CD4-positive, CD25-positive, alpha-beta regulatory T cell (primary cell): ENCODE data around the gene ACCSL. TPM values are rescaled to one million over a fixed set of nuclear protein-coding genes. Genes with fewer than 3 reads are reported as not detected.

Source experiments
- ATAC-seq, 2 donors: fragments of 150-1000 bp; cut with Tn5 transposase; one replicate each; pipeline ENCODE4 v1.10.0; 2021; ENCODE audit warnings: low read depth in 2 of 2, moderate number of reproducible peaks in 2 of 2, moderate library complexity in 1 of 2
- DNase-seq, 3 donors: peaks; one replicate each; pipeline versions ENCODE4 v3.0.0 to v3.0.0-alpha.2; 2012 to 2022; ENCODE audit warnings: mixed read lengths in 1 of 3
- H3K27ac ChIP-seq: one replicate; pipeline ENCODE4 v1.7.0; 2013; ENCODE audit warnings: mild to moderate bottlenecking, low read length; ENCODE audit not compliant: insufficient read depth, poor library complexity, severe bottlenecking
- H3K27me3 ChIP-seq: one replicate; pipeline ENCODE4 v1.7.0; 2013; ENCODE audit warnings: low read length; ENCODE audit not compliant: control insufficient read depth, insufficient read depth
- H3K36me3 ChIP-seq: one replicate; pipeline ENCODE4 v1.7.0; 2013; ENCODE audit warnings: mild to moderate bottlenecking, low read length, moderate library complexity; ENCODE audit not compliant: control insufficient read depth, insufficient read depth
- H3K4me1 ChIP-seq: 2 replicates; pipeline ENCODE4 v1.7.0; 2013; ENCODE audit warnings: mild to moderate bottlenecking, low read length; ENCODE audit not compliant: insufficient read depth, control insufficient read depth, poor library complexity, severe bottlenecking
- H3K4me3 ChIP-seq: one replicate; pipeline ENCODE4 v1.7.0; 2013; ENCODE audit warnings: low read depth, mild to moderate bottlenecking, low read length, moderate library complexity
- H3K9me3 ChIP-seq, 2 experiments: 1 replicate in 1 of 2; 2 replicates in 1 of 2; pipeline ENCODE4 v1.7.0; 2013; ENCODE audit warnings: low read length in 2 of 2, mild to moderate bottlenecking in 1 of 2, moderate library complexity in 1 of 2; ENCODE audit not compliant: control insufficient read depth in 2 of 2
- H3K27ac Mint-ChIP-seq, 3 donors: one replicate each; pipeline ENCODE4 v1.8.0; 2020 to 2022; ENCODE audit warnings: mild to moderate bottlenecking in 3 of 3, mixed read lengths in 3 of 3, moderate library complexity in 2 of 3
- H3K27me3 Mint-ChIP-seq: one replicate; pipeline ENCODE4 v1.8.0; 2022; ENCODE audit warnings: mild to moderate bottlenecking, mixed read lengths
- H3K36me3 Mint-ChIP-seq: one replicate; pipeline ENCODE4 v1.8.0; 2020; ENCODE audit warnings: mixed read lengths
- H3K4me1 Mint-ChIP-seq, 4 donors: one replicate each; pipeline ENCODE4 v1.8.0; 2020 to 2022; ENCODE audit warnings: mixed read lengths in 4 of 4, mild to moderate bottlenecking in 1 of 4
- H3K4me3 Mint-ChIP-seq, 4 donors: one replicate each; pipeline ENCODE4 v1.8.0; 2020 to 2022; ENCODE audit warnings: mild to moderate bottlenecking in 4 of 4, mixed read lengths in 4 of 4, moderate library complexity in 3 of 4
- H3K9me3 Mint-ChIP-seq, 7 donors: one replicate each; pipeline ENCODE4 v1.8.0; 2020 to 2022; ENCODE audit warnings: mixed read lengths in 7 of 7, mild to moderate bottlenecking in 3 of 7, moderate library complexity in 2 of 7
- polyA plus RNA-seq, 4 donors: library from polyadenylated mRNA; unstranded; fragments of 300-500 nt; fragmentation: Illumina TruSeq; gene quantifications; one replicate each; pipeline ENCODE4 v1.2.3, GENCODE V29; 2021
- total RNA-seq: library from RNA; stranded (reverse); gene quantifications from one replicate; pipeline ENCODE4 v1.2.3, GENCODE V29; 2022

The ACCSL gene
- total and polyA plus RNA-seq, 5 donors from 2014 or later: not detected

GRCh38 chr11:44090539-44090938 lies 42.8 kb downstream of the ACCSL start:
- peaks cover 16% of the 10 kb centered on the region for H3K27me3 Mint-ChIP-seq
- peaks cover 9% of the 10 kb centered on the region for H3K36me3 Mint-ChIP-seq
- no peak for DNase-seq
- Histone ChIP-seq H3K4me3 (no peak overlapping the region), H3K27me3 (no peaks in the 10 kb centered on the region), H3K9me3 (no peaks in the 10 kb centered on the region), H3K27ac (no peak overlapping the region), H3K36me3 (no peaks in the 10 kb centered on the region), H3K4me1 (peaks cover 12% of the 10 kb centered on the region)
- no peak overlapping the region for H3K27ac Mint-ChIP-seq
- peaks cover 8 to 26% (median 13%) of the 10 kb centered on the region in 4 donors for H3K4me1 Mint-ChIP-seq
- peaks cover 0 to 3% (median 0%) of the 10 kb centered on the region in 7 donors for H3K9me3 Mint-ChIP-seq
- no peak overlapping the region for H3K4me3 Mint-ChIP-seq
- no peak for ATAC-seq

DNA sequence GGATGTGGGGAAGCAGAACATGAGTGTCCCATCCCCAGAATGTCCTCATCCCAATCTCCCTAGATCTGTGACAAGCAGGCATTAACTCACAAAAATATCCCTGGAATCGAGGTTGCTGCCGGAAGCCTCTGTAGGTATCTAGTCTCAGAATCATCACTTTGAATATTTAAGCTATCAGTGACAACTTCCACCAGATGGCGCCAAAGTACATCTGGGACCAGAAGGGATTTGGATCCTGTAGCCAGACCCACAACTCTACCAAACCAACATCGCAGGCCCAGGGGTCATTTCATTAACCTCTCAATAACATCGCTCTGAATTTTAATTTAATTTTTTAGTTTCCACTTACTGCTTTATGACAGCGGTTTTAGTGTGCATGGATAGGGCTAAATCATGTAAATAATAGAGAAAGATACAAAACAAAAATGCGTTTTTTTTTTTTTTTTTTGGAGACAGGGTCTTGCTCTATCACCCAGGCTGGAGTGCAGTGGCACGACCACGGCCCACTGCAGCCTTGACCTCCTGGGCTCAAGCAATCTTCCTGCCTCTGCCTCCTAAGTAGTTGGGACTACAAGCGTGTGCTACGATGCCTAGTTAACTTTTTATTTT lies 46.6 kb downstream of the ACCSL start:
- Histone ChIP-seq H3K27me3 (no peaks in the 10 kb centered on the region), H3K27ac (no peak overlapping the region), H3K4me3 (no peak overlapping the region), H3K9me3 (no peaks in the 10 kb centered on the region), H3K4me1 (peaks cover 23% of the 10 kb centered on the region), H3K36me3 (no peaks in the 10 kb centered on the region)
- H3K4me1 Mint-ChIP-seq: peaks cover 20 to 37% (median 28%) of the 10 kb centered on the region in 4 donors
- H3K4me3 Mint-ChIP-seq: peak overlapping the region; percentile 79 to 90 (median 85)
- DNase-seq (peak; percentile 68 to 84 (median 74)), ATAC-seq (peak; percentile 36 to 41)
- peak overlapping the region in 1 of 3 donors; percentile 81 for H3K27ac Mint-ChIP-seq
- H3K9me3 Mint-ChIP-seq: no peaks in the 10 kb centered on the region
- H3K36me3 Mint-ChIP-seq: peaks cover under 1% of the 10 kb centered on the region
- H3K27me3 Mint-ChIP-seq: peaks cover 16% of the 10 kb centered on the region

GRCh38 chr11:44095506-44096359 lies 48.0 kb downstream of the ACCSL start, which contains the start of gene EXT2:
Gene EXT2, plus strand, starts transcription at chr11:44095678. Its CDS starts 12,035 bp downstream, at chr11:44107713.
- peaks cover 16% of the 10 kb centered on the region for H3K27me3 Mint-ChIP-seq
- Histone ChIP-seq H3K36me3 (no peaks in the 10 kb centered on the region), H3K4me1 (peaks cover 23% of the 10 kb centered on the region), H3K27ac (peak within 1 kb of the TSS; percentile 41), H3K4me3 (peak within 1 kb of the TSS; percentile 65), H3K27me3 (no peaks in the 10 kb centered on the region), H3K9me3 (no peaks in the 10 kb centered on the region)
- H3K36me3 Mint-ChIP-seq: peaks cover 3% of the 10 kb centered on the region
- peak within 1 kb of the TSS; percentile 79 to 93 (median 90) for H3K4me3 Mint-ChIP-seq
- H3K27ac Mint-ChIP-seq: peak within 1 kb of the TSS; percentile 67 to 92 (median 78)
- H3K4me1 Mint-ChIP-seq: peaks cover 25 to 46% (median 34%) of the 10 kb centered on the region in 4 donors
- peak; percentile 79 to 84 (median 84) for DNase-seq
- no peaks in the 10 kb centered on the region for H3K9me3 Mint-ChIP-seq
- ATAC-seq: peak; percentile 90 to 94

DNA sequence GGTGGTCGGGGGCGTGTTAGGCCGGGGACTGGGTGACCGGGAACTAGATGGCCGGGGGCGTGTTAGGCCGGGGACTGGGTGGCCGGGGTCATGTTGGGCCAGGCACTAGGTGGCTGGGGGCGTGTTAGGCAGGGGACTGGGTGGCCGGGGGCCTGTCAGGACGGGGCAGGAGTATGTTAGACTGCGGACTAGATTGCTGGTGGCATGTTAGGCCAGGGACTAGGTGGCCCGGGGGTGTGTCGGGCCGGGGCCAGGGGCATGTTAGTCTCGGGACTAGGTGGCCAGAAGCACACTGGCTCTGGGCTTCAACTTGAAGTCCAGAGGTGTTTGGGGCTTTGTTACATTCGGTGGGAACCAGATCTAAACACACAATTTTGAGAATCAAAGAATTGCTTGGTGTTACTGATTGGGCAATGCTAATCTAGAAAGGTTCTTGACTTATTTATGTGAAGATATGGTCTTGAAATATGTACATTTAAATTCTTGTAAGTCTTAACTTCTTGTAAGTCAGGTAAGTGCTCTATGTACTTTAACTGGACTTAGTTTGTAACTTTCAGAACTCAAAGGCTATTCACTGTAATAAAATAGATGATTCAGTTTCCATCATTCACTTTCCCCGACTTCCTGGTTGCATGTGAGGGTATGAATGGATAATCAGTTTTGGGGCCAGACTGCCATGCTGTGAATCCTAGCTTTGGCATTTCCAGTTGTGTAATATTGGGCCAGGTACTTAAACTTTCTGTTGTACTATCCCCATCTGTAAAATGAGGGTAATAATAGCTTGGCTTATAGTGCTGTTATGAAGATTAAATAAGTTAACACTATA lies 48.8 kb downstream of the ACCSL start:
- Mint-ChIP-seq H3K9me3 (no peaks in the 10 kb centered on the region), H3K27me3 (peaks cover 16% of the 10 kb centered on the region), H3K4me1 (peaks cover 26 to 53% (median 37%) of the 10 kb centered on the region in 4 donors), H3K36me3 (peaks cover 3% of the 10 kb centered on the region), H3K4me3 (peak overlapping the region; percentile 79 to 93 (median 90)), H3K27ac (peak overlapping the region; percentile 67 to 92 (median 78))
- peak overlapping the region; percentile 65 for H3K4me3 ChIP-seq
- H3K27me3 ChIP-seq: no peaks in the 10 kb centered on the region
- no peak overlapping the region for H3K27ac ChIP-seq
- peaks cover 23% of the 10 kb centered on the region for H3K4me1 ChIP-seq
- no peaks in the 10 kb centered on the region for H3K9me3 ChIP-seq
- no peaks in the 10 kb centered on the region for H3K36me3 ChIP-seq
- DNase-seq (no peak), ATAC-seq (no peak)

GRCh38 chr11:44097821-44098220 lies 50.0 kb downstream of the ACCSL start:
- Mint-ChIP-seq H3K27me3 (peaks cover 12% of the 10 kb centered on the region), H3K36me3 (peaks cover 3% of the 10 kb centered on the region), H3K9me3 (no peaks in the 10 kb centered on the region), H3K4me3 (peak overlapping the region in 2 of 4 donors; percentile 1 to 50), H3K27ac (peak overlapping the region in 2 of 3 donors; percentile 5 to 27), H3K4me1 (peaks cover 31 to 65% (median 48%) of the 10 kb centered on the region in 4 donors)
- Histone ChIP-seq H3K27me3 (no peaks in the 10 kb centered on the region), H3K36me3 (no peaks in the 10 kb centered on the region), H3K9me3 (no peaks in the 10 kb centered on the region), H3K4me3 (no peak overlapping the region), H3K4me1 (peaks cover 23% of the 10 kb centered on the region), H3K27ac (no peak overlapping the region)
- ATAC-seq (no peak), DNase-seq (no peak)

DNA sequence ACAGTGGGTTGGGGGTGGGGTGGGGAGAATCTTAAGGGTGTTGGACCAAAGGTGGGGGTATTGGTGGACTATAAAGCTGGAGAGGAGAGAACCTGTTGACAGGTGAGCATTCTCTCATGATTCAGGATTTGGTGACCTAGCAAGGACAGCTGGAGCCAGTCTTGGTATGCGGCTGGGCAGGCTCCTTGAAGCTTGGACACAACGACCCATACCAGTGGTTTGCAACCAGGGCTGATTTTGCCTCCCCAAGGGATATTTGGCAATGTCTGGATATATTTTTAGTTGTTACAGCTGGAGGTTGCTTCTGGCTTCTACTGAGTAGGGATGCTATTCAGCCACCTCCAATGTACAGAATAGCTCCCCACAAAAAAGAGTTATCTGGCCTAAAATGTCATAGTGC lies 53.3 kb downstream of the ACCSL start:
- no peaks in the 10 kb centered on the region for H3K9me3 ChIP-seq
- ATAC-seq: no peak
- H3K4me1 ChIP-seq: peaks cover 8% of the 10 kb centered on the region
- Mint-ChIP-seq H3K9me3 (no peaks in the 10 kb centered on the region), H3K36me3 (peaks cover 6% of the 10 kb centered on the region), H3K27ac (no peak overlapping the region), H3K4me1 (peaks cover 28 to 57% (median 45%) of the 10 kb centered on the region in 4 donors), H3K27me3 (no peaks in the 10 kb centered on the region), H3K4me3 (no peak overlapping the region)
- no peaks in the 10 kb centered on the region for H3K27me3 ChIP-seq
- no peak overlapping the region for H3K4me3 ChIP-seq
- DNase-seq: no peak
- H3K27ac ChIP-seq: no peak overlapping the region
- no peaks in the 10 kb centered on the region for H3K36me3 ChIP-seq
